ENCODE data around the gene FCRL5.
"Not testable (repeated sequence)": the region's sequence is repeated elsewhere in the genome, so short reads cannot be mapped to it uniquely, and the experiment has no call there.

Gene FCRL5

DNA sequence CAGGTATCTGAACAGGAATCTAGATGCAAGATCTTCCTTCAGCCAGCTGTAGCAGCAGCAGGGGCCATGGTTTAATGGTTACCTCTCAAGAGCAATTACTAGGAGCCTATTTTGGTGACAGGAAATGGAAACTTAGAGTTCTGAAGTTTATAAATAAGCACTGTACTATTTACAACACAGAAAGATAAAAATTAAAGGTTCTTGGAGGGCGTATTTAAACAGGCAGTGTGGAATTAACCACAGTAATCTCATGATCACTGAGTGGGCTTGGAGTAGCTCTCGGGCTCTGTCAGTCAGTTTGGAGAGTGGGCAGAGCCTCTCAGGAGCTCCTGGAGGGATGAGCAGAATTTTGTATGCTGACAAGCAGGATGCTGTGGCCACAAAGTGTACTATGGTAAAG, 10.2 kb upstream of the FCRL5 start:
- peaks cover 14% of the 10 kb centered on the region for H3K4me1 Mint-ChIP-seq (ENCODE audit: low read depth)
- no peak overlapping the region for H3K27ac Mint-ChIP-seq
- H3K9me3 Mint-ChIP-seq = no peaks in the 10 kb centered on the region
- intact Hi-C loops (cut with micrococcal nuclease) = no loop called here
- no peaks in the 10 kb centered on the region for H3K36me3 Mint-ChIP-seq (ENCODE audit: low read depth)
- H3K4me3 Mint-ChIP-seq = no peak overlapping the region
- H3K27me3 Mint-ChIP-seq = peaks cover 24% of the 10 kb centered on the region

DNA sequence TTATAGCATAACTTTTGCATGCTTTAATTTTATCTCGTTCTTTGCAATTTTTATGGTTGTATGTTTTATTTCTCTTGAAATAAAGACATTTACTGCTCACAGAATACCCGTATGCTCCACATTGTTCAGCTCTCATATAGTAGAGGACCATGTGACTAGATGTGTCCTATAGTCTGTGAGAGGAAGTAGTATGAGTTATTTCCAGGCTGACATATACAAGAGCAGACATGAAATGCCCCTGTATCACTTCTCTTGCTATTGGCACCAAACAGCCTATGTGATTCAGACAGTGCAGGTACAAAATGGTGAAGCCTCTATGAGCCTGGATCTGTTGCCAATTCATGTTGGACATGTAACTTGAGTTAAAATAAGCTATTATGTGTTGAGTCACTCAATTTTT, 5.8 kb upstream of the FCRL5 start:
- no peaks in the 10 kb centered on the region for H3K4me1 Mint-ChIP-seq (ENCODE audit: low read depth)
- intact Hi-C loops (cut with micrococcal nuclease) = no loop called here
- no peaks in the 10 kb centered on the region for H3K36me3 Mint-ChIP-seq (ENCODE audit: low read depth)
- H3K4me3 Mint-ChIP-seq = no peak overlapping the region
- no peaks in the 10 kb centered on the region for H3K9me3 Mint-ChIP-seq
- no peak overlapping the region for H3K27ac Mint-ChIP-seq
- H3K27me3 Mint-ChIP-seq = peaks cover 21% of the 10 kb centered on the region

GRCh38 chr1:157548081-157548480, 4.2 kb downstream of the FCRL5 start:
- intact Hi-C loops (cut with micrococcal nuclease); H3K36me3 Mint-ChIP-seq (ENCODE audit: low read depth): not testable (repeated sequence)

DNA sequence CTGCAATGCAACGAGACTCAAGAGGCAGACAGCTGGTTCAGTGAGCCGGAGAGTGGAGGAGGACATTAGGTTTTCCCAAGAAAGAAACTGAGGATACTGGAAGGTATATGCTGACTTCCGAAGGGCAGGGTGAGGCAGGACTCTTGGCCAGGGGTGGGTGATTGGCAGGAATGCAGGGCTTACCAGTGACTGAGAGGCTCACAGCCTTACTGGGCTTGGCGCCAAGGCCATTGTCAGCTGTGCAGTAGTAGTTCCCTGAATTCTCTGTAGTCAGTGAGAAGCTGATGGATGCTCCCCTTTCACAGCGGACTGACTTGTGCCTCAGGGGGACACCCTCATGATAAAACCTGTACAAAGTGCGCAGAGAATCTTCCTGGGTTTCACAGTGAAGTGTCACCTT, 9.6 kb downstream of the FCRL5 start:
- no peaks in the 10 kb centered on the region for H3K36me3 Mint-ChIP-seq (ENCODE audit: low read depth)
- H3K27me3 Mint-ChIP-seq = peaks cover 35% of the 10 kb centered on the region
- H3K27ac Mint-ChIP-seq = no peak overlapping the region
- no peaks in the 10 kb centered on the region for H3K4me1 Mint-ChIP-seq (ENCODE audit: low read depth)
- no peak overlapping the region for H3K4me3 Mint-ChIP-seq
- H3K9me3 Mint-ChIP-seq = no peaks in the 10 kb centered on the region
- intact Hi-C loops (cut with micrococcal nuclease) = no loop called here

More at GRCh38 chr1:157548081-157548480, 4.2 kb downstream of the FCRL5 start:
- H3K9me3 Mint-ChIP-seq, H3K27ac Mint-ChIP-seq, H3K4me3 Mint-ChIP-seq: not testable (repeated sequence)
- Mint-ChIP-seq H3K4me1 (ENCODE audit: low read depth) (peaks cover 11% of the 10 kb centered on the region), H3K27me3 (peaks cover 25% of the 10 kb centered on the region)

DNA sequence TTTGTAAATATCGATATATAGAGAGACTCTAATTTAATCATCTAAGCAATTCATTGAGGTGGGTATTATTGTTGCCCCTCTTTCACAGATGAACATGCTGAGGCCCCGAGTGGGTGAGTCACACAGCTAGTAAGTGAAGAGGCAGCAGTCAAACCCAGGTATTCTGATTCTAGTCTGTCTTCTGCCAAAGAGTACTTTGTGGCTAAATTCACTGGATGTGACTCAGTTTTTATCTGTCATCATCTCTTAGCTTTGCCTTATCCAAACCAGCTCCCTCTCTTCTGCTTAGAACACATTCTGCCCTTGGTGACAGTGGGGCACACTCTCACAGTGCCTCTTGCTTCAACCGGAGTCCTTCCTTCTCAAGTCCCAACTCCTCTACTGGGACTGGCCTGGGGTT, 11.5 kb downstream of the FCRL5 start:
- Mint-ChIP-seq H3K9me3 (no peaks in the 10 kb centered on the region), H3K27me3 (peaks cover 34% of the 10 kb centered on the region), H3K4me3 (no peak overlapping the region)

GRCh38 chr1:157540160-157540748, 12.1 kb downstream of the FCRL5 start:
- H3K27ac Mint-ChIP-seq = no peak overlapping the region
- no peaks in the 10 kb centered on the region for H3K4me1 Mint-ChIP-seq (ENCODE audit: low read depth)
- H3K27me3 Mint-ChIP-seq = peaks cover 34% of the 10 kb centered on the region
- H3K36me3 Mint-ChIP-seq (ENCODE audit: low read depth) = no peaks in the 10 kb centered on the region
- no peaks in the 10 kb centered on the region for H3K9me3 Mint-ChIP-seq
- H3K4me3 Mint-ChIP-seq = no peak overlapping the region
- intact Hi-C loops (cut with micrococcal nuclease) = no loop called here

More for the DNA sequence above, 11.5 kb downstream of the FCRL5 start:
- Mint-ChIP-seq H3K36me3 (ENCODE audit: low read depth) (no peaks in the 10 kb centered on the region), H3K4me1 (ENCODE audit: low read depth) (no peaks in the 10 kb centered on the region), H3K27ac (no peak overlapping the region)
- intact Hi-C loops (cut with micrococcal nuclease) = no loop called here

- Mint-ChIP-seq H3K9me3 (no peaks in the 10 kb centered on the region), H3K36me3 (ENCODE audit: low read depth) (no peaks in the 10 kb centered on the region), H3K4me3 (no peak overlapping the region), H3K4me1 (ENCODE audit: low read depth) (no peaks in the 10 kb centered on the region), H3K27ac (no peak overlapping the region), H3K27me3 (peaks cover 41% of the 10 kb centered on the region)
- intact Hi-C loops (cut with micrococcal nuclease) = no loop called here
These were observed 12.7 kb downstream of the FCRL5 start for GRCh38 chr1:157539568-157539967.

GRCh38 chr1:157532569-157532968, 19.7 kb downstream of the FCRL5 start:
- Mint-ChIP-seq H3K4me3 (no peak overlapping the region), H3K9me3 (no peaks in the 10 kb centered on the region)

GRCh38 chr1:157523774-157524493, 28.4 kb downstream of the FCRL5 start:
- no peak overlapping the region for H3K4me3 Mint-ChIP-seq
- intact Hi-C loops (cut with micrococcal nuclease) = no loop called here
- H3K27ac Mint-ChIP-seq = no peak overlapping the region
- H3K9me3 Mint-ChIP-seq = no peaks in the 10 kb centered on the region
- H3K36me3 Mint-ChIP-seq (ENCODE audit: low read depth) = no peaks in the 10 kb centered on the region
- peaks cover 9% of the 10 kb centered on the region for H3K27me3 Mint-ChIP-seq
- no peaks in the 10 kb centered on the region for H3K4me1 Mint-ChIP-seq (ENCODE audit: low read depth)

More at GRCh38 chr1:157532569-157532968, 19.7 kb downstream of the FCRL5 start:
- Mint-ChIP-seq H3K27ac (no peak overlapping the region), H3K36me3 (ENCODE audit: low read depth) (no peaks in the 10 kb centered on the region), H3K4me1 (ENCODE audit: low read depth) (no peaks in the 10 kb centered on the region), H3K27me3 (peaks cover 33% of the 10 kb centered on the region)
- intact Hi-C loops (cut with micrococcal nuclease) = no loop called here

DNA sequence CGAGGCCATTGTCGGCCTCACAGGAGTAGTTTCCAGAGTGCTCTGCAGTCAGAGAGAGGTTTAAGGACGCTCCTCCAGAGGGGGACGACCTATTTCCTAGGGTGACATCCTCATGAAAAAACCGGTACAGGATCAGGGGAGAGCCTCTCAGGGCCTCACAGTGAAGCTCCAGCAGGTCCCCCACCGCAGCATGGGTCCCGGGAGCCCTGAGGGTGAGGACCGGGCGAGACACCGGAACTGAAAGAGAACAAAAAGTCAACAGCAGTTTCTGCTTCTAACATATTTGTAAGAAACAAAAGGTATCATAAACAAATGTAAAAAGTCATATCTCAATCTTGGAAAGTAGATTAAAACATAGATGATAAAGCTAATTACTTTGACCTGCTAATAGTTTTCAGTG, 31.3 kb downstream of the FCRL5 start:
- Mint-ChIP-seq H3K4me1 (ENCODE audit: low read depth) (no peaks in the 10 kb centered on the region), H3K36me3 (ENCODE audit: low read depth) (no peaks in the 10 kb centered on the region), H3K27ac (no peak overlapping the region), H3K27me3 (peaks cover 10% of the 10 kb centered on the region), H3K4me3 (no peak overlapping the region), H3K9me3 (no peaks in the 10 kb centered on the region)
- intact Hi-C loops (cut with micrococcal nuclease) = no loop called here

DNA sequence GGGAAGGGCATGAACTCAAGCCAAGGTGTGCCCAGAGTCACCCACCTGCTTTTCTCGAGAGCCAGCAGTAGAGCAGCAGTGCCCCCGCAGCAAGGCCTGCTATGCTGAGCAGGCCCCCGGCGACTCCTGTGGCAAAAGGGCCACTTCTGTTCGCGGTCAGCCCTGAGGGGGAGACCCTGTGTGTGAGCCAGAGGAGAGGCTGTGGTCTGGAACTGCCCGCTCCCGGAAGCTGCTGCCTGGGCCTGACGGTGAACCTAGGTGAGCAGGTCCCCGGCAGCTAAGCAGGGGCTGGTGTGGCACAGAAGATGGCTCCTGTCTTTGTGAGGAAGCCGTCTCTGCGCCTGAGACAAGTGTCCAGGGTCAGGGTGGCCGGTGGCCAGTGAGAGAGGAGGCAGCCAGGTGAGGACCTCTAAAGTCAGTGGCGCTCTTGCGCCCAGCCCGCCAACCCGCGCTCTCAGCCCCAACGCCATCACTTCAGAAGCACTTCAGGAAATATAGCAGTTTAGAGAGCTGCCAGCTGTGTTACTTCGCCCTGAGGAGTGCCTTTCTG, 31.9 kb downstream of the FCRL5 start:
- peaks cover 10% of the 10 kb centered on the region for H3K27me3 Mint-ChIP-seq
- H3K4me3 Mint-ChIP-seq = no peak overlapping the region
- H3K36me3 Mint-ChIP-seq (ENCODE audit: low read depth) = no peaks in the 10 kb centered on the region
- H3K27ac Mint-ChIP-seq = no peak overlapping the region
- no peaks in the 10 kb centered on the region for H3K9me3 Mint-ChIP-seq
- H3K4me1 Mint-ChIP-seq (ENCODE audit: low read depth) = no peaks in the 10 kb centered on the region
- intact Hi-C loops (cut with micrococcal nuclease) = no loop called here

DNA sequence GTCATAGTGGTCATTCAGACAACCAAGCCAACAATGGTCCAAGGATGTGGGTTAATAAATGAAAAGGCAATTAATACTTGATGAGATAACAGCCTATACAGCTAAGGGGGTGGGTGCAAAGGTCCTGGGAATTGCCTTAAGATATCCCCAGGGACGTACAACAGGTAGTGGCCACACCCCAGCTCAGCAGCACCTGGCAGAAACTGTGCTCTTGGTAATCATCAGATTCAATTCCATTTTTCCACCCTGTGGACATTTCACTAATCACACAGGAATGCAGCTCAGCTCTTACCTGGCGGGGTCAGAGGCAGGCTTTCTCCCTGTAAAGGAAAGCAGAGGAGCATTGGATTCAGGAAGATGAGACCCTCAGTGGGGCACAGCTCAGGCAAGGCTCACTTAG, 32.9 kb downstream of the FCRL5 start:
- intact Hi-C loops (cut with micrococcal nuclease) = no loop called here
- H3K9me3 Mint-ChIP-seq = no peaks in the 10 kb centered on the region
- no peak overlapping the region for H3K4me3 Mint-ChIP-seq
- peaks cover 10% of the 10 kb centered on the region for H3K27me3 Mint-ChIP-seq
- no peaks in the 10 kb centered on the region for H3K36me3 Mint-ChIP-seq (ENCODE audit: low read depth)
- H3K27ac Mint-ChIP-seq = no peak overlapping the region
- H3K4me1 Mint-ChIP-seq (ENCODE audit: low read depth) = no peaks in the 10 kb centered on the region

DNA sequence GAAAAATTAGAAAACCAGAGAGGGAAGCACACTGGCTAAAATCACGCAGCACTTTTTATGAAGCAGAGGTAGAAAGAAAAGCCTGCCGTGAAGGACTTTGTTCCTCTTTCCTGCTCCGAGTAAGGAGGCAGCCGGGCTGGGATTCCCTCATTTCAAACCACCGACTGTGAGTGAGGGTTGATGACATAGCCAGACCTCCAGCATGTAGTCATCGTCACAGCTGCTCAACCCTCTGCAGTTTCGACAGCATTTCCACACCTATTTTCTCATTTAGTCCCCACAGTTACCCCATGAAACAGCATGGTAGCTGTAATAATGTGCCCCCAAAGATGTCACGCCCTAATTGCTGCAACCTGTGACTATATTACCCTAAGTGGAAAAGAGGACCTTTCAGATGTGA, 35.3 kb downstream of the FCRL5 start:
- Mint-ChIP-seq H3K4me3 (no peak overlapping the region), H3K27ac (no peak overlapping the region), H3K27me3 (peaks cover 9% of the 10 kb centered on the region), H3K9me3 (no peaks in the 10 kb centered on the region), H3K36me3 (ENCODE audit: low read depth) (no peaks in the 10 kb centered on the region), H3K4me1 (ENCODE audit: low read depth) (peaks cover 3% of the 10 kb centered on the region)
- intact Hi-C loops (cut with micrococcal nuclease) = no loop called here

GRCh38 chr1:157515709-157516108, 36.6 kb downstream of the FCRL5 start:
- Mint-ChIP-seq H3K4me1 (ENCODE audit: low read depth) (peaks cover 6% of the 10 kb centered on the region), H3K27me3 (peaks cover 7% of the 10 kb centered on the region), H3K36me3 (ENCODE audit: low read depth) (no peaks in the 10 kb centered on the region), H3K27ac (no peak overlapping the region), H3K9me3 (no peaks in the 10 kb centered on the region), H3K4me3 (no peak overlapping the region)
- intact Hi-C loops (cut with micrococcal nuclease) = no loop called here

All from dendritic cell treated with granulocyte-macrophage colony-stimulating factor and Interleukin-4, amounts not matched to agents 40 ng/mL and 50 ng/mL, for 4 days (primary cell).